A549 (cell line): ENCODE results near the gene RBFOX1. TPM values are rescaled to one million over a fixed set of nuclear protein-coding genes. Genes with fewer than 3 reads are reported as not detected.

Source experiments
- ATAC-seq, 2 experiments: fragments of 200-7000 bp in 1 of 2; fragments of >200 bp in 1 of 2; cut with Nextera tagmentation in 1 of 2; cut with Tn5 transposase in 1 of 2; 3 replicates each; pipeline versions ENCODE4 v1.8.0 to v1.9.1; 2018 to 2020; ENCODE audit warnings: mild to moderate bottlenecking in 1 of 2, moderate library complexity in 1 of 2
- CTCF ChIA-PET: fragments of 300-600 bp; sonication (Branson Sonifier 250); formaldehyde crosslinking; extraction: SDS; loops from one replicate; lab custom pipeline; 2021; ENCODE audit warnings: antibody characterized with exemption, inconsistent platforms; lab: Yijun Ruan, JAX
- POLR2A ChIA-PET: fragments of 350-600 bp; formaldehyde crosslinking; extraction: SDS; loops from one replicate; lab custom pipeline; 2021; ENCODE audit warnings: antibody characterized with exemption, inconsistent platforms; lab: Yijun Ruan, JAX
- DNase-seq, 2 experiments: peaks; one replicate each; pipeline versions ENCODE4 v3.0.0 to v3.0.0-alpha.2; 2011 to 2016; ENCODE audit warnings: low read depth in 1 of 2, low spot score in 1 of 2
- FAIRE-seq: peaks from 2 replicates; lab custom pipeline; 2011; peaks lifted over from hg19 to GRCh38; lab: Jason Lieb, UNC
- H3K27ac ChIP-seq, 2 experiments: fragments of >200 bp; sonication (Bioruptor Twin); formaldehyde crosslinking; 3 replicates each; pipeline ENCODE4 v1.5.1; 2016 to 2017
- H3K4me1 ChIP-seq: fragments of >200 bp; sonication (Bioruptor Twin); formaldehyde crosslinking; 3 replicates; pipeline ENCODE4 v1.6.1; 2016
- H3K4me2 ChIP-seq: fragments of >200 bp; sonication (Bioruptor Twin); formaldehyde crosslinking; 3 replicates; pipeline ENCODE4 v1.6.1; 2016
- H3K4me3 ChIP-seq: fragments of >200 bp; sonication (Bioruptor Twin); formaldehyde crosslinking; 3 replicates; pipeline ENCODE4 v1.5.1; 2016
- H3K9me3 ChIP-seq: fragments of >200 bp; sonication (Bioruptor Twin); formaldehyde crosslinking; 3 replicates; pipeline ENCODE4 v1.6.1; 2016
- BCL3 ChIP-seq: fragments of >200 bp; sonication (Bioruptor Twin); formaldehyde crosslinking; IDR thresholded peaks from 3 replicates; pipeline ENCODE4 v1.6.1; 2016
- CBX2 ChIP-seq: fragments of 200-600 bp; sonication (generic); IDR thresholded peaks from 2 replicates; pipeline ENCODE4 v1.6.1; 2016; ENCODE audit warnings: low read depth, mild to moderate bottlenecking, borderline replicate concordance
- E2F6 ChIP-seq: IDR thresholded peaks from 2 replicates; pipeline ENCODE4 v1.6.1; 2012; ENCODE audit warnings: low read depth, borderline replicate concordance
- EHF ChIP-seq: fragments of 250-450 bp; sonication (Bioruptor Pico); IDR thresholded peaks from 2 replicates; pipeline ENCODE4 v1.5.0; 2020; ENCODE audit warnings: mild to moderate bottlenecking
- FOSB ChIP-seq: fragments of 250-450 bp; sonication (Bioruptor Pico); IDR thresholded peaks from 2 replicates; pipeline ENCODE4 v1.5.0; 2020; ENCODE audit warnings: mild to moderate bottlenecking, moderate library complexity
- HMGXB4 ChIP-seq: fragments of 250-450 bp; sonication (Bioruptor Pico); IDR thresholded peaks from 2 replicates; pipeline ENCODE4 v1.5.0; 2021; ENCODE audit warnings: mild to moderate bottlenecking, moderate library complexity, borderline replicate concordance
- HOXB13 ChIP-seq: fragments of 250-450 bp; sonication (Bioruptor Pico); IDR thresholded peaks from 2 replicates; pipeline ENCODE4 v1.5.0; 2020; ENCODE audit warnings: low read depth, mild to moderate bottlenecking, moderate library complexity
- JUN ChIP-seq, 2 experiments: fragments of >200 bp; sonication (Bioruptor Twin); formaldehyde crosslinking; IDR thresholded peaks; 2 replicates in 1 of 2; 3 replicates in 1 of 2; pipeline ENCODE4 v1.6.1; 2016 to 2017
- MAFK ChIP-seq: fragments of 450-650 bp; IDR thresholded peaks from 2 replicates; pipeline ENCODE4 v1.6.1; 2014; ENCODE audit not compliant: partially characterized antibody
- MYC ChIP-seq: IDR thresholded peaks from 2 replicates; pipeline ENCODE4 v1.6.1; 2012; ENCODE audit warnings: mild to moderate bottlenecking, inconsistent platforms, low read length, improper control_type of control experiment, borderline replicate concordance
- NPAS2 ChIP-seq: fragments of 250-450 bp; sonication (Bioruptor Pico); IDR thresholded peaks from 2 replicates; pipeline ENCODE4 v1.8.0; 2022; ENCODE audit warnings: mild to moderate bottlenecking, moderate library complexity, borderline replicate concordance
- POLR2AphosphoS2 ChIP-seq: conservative IDR thresholded peaks from 2 replicates; pipeline ENCODE4 v1.6.1; 2012; ENCODE audit warnings: low read length, improper control_type of control experiment, inconsistent platforms
- RNF2 ChIP-seq: fragments of 200-600 bp; sonication (generic); IDR thresholded peaks from 2 replicates; pipeline ENCODE4 v1.6.1; 2016; ENCODE audit warnings: low read depth, mild to moderate bottlenecking, antibody characterized with exemption, moderate library complexity, borderline replicate concordance
- TFCP2L1 ChIP-seq: fragments of 250-450 bp; sonication (Bioruptor Pico); IDR thresholded peaks from 2 replicates; pipeline ENCODE4 v1.5.0; 2021; ENCODE audit warnings: mild to moderate bottlenecking
- USF2 ChIP-seq: fragments of 450-650 bp; IDR thresholded peaks from 2 replicates; pipeline ENCODE4 v1.6.1; 2014; ENCODE audit warnings: antibody characterized with exemption
- ZNF302 ChIP-seq: fragments of 250-450 bp; sonication (Bioruptor Pico); IDR thresholded peaks from 2 replicates; pipeline ENCODE4 v1.9.0; 2021; ENCODE audit warnings: inconsistent platforms, mild to moderate bottlenecking, moderate library complexity
- ZSCAN20 ChIP-seq: fragments of 250-450 bp; sonication (Bioruptor Pico); IDR thresholded peaks from 2 replicates; pipeline ENCODE4 v1.8.0; 2022; ENCODE audit warnings: mild to moderate bottlenecking, moderate library complexity
- WGBS: methylation state at CpG from one replicate; pipeline ENCODE4 v1.1.6; 2017; ENCODE audit errors: missing lambda C conversion rate; 5-methylcytosine and 5-hydroxymethylcytosine counted together
- polyA plus RNA-seq, 4 experiments: library from polyadenylated mRNA; depleted of rRNA in 3 of 4; stranded (reverse); fragments of >200 nt; fragmentation: RNase III in 1 of 4; extraction: RNeasy Plus Mini Kit Qiagen cat#74134 plus additional on column Dnase treatment in 1 of 4; gene quantifications; 2 replicates in 3 of 4; 3 replicates in 1 of 4; pipeline ENCODE4 v1.2.3, GENCODE V29; 2011 to 2017

The RBFOX1 gene
- polyA plus RNA-seq, 2 of the 4 experiments (the other 2 are of a cell fraction), result not detected

- Histone ChIP-seq H3K4me2 (no peak overlapping the region), H3K9me3 (no peaks in the 10 kb centered on the region), H3K4me3 (no peak overlapping the region), H3K27ac (no peak overlapping the region), H3K4me1 (no peaks in the 10 kb centered on the region)
- FAIRE-seq, result no peak
- TF ChIP-seq MYC, result no peak
- POLR2A ChIA-PET, result no interaction called here
- ATAC-seq, result no peak
- no peak for DNase-seq
- WGBS, result 0% methylated on average over 4 of the region's 4 CpGs
- CTCF ChIA-PET, result no interaction called here
These were observed 13.1 kb upstream of the RBFOX1 start for GRCh38 chr16:7319514-7319913.

GRCh38 chr16:7321661-7322060 lies 11.0 kb upstream of the RBFOX1 start:
- POLR2A ChIA-PET, result no interaction called here
- no peak for TF ChIP-seq RNF2
- no peak for TF ChIP-seq USF2
- TF ChIP-seq JUN (IDR thresholded peaks at IDR 0.05), result no peak
- no peak for TF ChIP-seq EHF (CRISPR knock-in tag)
- TF ChIP-seq ZSCAN20 (CRISPR knock-in tag), result no peak
- no peak for TF ChIP-seq ZNF302 (CRISPR knock-in tag)
- no peak for TF ChIP-seq FOSB
- TF ChIP-seq TFCP2L1 (CRISPR knock-in tag), result no peak

GRCh38 chr16:7324321-7324720 lies 8.3 kb upstream of the RBFOX1 start:
- ChIA-PET CTCF (no interaction called here), POLR2A (no interaction called here)
- ATAC-seq (no peak), DNase-seq (no peak), FAIRE-seq (no peak)
- 0% methylated on average over 3 of the region's 3 CpGs for WGBS
- no peak overlapping the region for H3K4me2 ChIP-seq
- TF ChIP-seq HOXB13, result no peak
- TF ChIP-seq NPAS2 (CRISPR knock-in tag), result no peak
- no peak for TF ChIP-seq HMGXB4 (CRISPR knock-in tag)
- no peak for TF ChIP-seq POLR2AphosphoS2
- no peak for TF ChIP-seq E2F6
- H3K4me3 ChIP-seq, result no peak overlapping the region
- no peaks in the 10 kb centered on the region for H3K9me3 ChIP-seq
- no peaks in the 10 kb centered on the region for H3K4me1 ChIP-seq
- H3K27ac ChIP-seq, result no peak overlapping the region

More at GRCh38 chr16:7321661-7322060, 11.0 kb upstream of the RBFOX1 start:
- ATAC-seq (no peak), DNase-seq (no peak), FAIRE-seq (no peak)
- no peak overlapping the region for H3K4me2 ChIP-seq
- H3K4me1 ChIP-seq, result no peaks in the 10 kb centered on the region
- 0% methylated on average over 1 of the region's 1 CpG for WGBS
- CTCF ChIA-PET, result no interaction called here
- H3K27ac ChIP-seq, result no peak overlapping the region
- H3K9me3 ChIP-seq, result no peaks in the 10 kb centered on the region
- no peak overlapping the region for H3K4me3 ChIP-seq

- ChIA-PET POLR2A (no interaction called here), CTCF (no interaction called here)
- DNase-seq (no peak), ATAC-seq (no peak), FAIRE-seq (no peak)
- TF ChIP-seq BCL3 (no peak), MAFK (peak; percentile 90), CBX2 (no peak)
- 40% methylated on average over 3 of the region's 3 CpGs for WGBS
- Histone ChIP-seq H3K4me3 (no peak overlapping the region), H3K9me3 (no peaks in the 10 kb centered on the region), H3K27ac (no peak overlapping the region), H3K4me2 (no peak overlapping the region), H3K4me1 (no peaks in the 10 kb centered on the region)
These were observed 6.8 kb upstream of the RBFOX1 start for GRCh38 chr16:7325834-7326233.
